Stimulated activated CD8-positive, alpha-beta memory T cell treated with anti-CD3 and anti-CD28 coated beads, Interleukin-7, amount 100 ng/mL, for 24 hours (primary cell): ENCODE data around the gene JARID2.
"Not testable (repeated sequence)": the region's sequence is repeated elsewhere in the genome, so short reads cannot be mapped to it uniquely, and the experiment has no call there.

Source experiments
- DNase-seq: peaks from one replicate; pipeline ENCODE4 v3.0.0-alpha.2; 2020; ENCODE audit warnings: low read depth

Gene JARID2

DNA sequence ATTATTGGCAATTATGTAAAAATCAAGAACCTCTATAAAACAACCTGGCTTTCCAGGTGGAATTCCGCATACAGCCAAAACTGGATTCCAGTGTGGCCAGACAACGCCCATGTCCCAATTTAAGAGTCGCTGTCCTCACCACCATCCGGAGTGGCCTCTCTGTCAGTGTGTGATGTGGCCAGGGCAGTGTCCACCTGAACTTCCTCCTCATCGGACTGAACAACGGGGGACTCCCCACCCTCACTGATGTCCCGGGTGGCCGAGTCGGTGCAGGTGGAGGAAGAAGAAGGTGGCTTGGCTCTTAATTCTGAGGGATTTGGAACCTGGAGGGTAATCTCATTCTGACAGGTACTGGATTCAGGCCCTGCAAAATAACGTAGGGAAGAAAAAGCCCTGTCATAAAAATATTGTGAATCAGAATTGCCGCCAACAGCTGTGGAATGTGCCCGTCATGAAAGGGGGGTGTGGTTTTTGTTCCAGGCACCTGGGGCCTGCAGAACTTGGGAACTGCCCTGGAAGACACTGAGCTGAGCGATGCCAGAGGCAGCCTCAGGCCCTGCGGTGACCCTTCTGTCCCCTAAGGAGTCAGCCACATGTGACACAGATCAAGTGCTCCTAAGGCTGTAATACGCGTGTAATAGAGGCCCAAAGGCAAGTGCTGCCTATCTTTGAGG, 277.1 kb downstream of the JARID2 start:
- DNase-seq, result no peak

DNA sequence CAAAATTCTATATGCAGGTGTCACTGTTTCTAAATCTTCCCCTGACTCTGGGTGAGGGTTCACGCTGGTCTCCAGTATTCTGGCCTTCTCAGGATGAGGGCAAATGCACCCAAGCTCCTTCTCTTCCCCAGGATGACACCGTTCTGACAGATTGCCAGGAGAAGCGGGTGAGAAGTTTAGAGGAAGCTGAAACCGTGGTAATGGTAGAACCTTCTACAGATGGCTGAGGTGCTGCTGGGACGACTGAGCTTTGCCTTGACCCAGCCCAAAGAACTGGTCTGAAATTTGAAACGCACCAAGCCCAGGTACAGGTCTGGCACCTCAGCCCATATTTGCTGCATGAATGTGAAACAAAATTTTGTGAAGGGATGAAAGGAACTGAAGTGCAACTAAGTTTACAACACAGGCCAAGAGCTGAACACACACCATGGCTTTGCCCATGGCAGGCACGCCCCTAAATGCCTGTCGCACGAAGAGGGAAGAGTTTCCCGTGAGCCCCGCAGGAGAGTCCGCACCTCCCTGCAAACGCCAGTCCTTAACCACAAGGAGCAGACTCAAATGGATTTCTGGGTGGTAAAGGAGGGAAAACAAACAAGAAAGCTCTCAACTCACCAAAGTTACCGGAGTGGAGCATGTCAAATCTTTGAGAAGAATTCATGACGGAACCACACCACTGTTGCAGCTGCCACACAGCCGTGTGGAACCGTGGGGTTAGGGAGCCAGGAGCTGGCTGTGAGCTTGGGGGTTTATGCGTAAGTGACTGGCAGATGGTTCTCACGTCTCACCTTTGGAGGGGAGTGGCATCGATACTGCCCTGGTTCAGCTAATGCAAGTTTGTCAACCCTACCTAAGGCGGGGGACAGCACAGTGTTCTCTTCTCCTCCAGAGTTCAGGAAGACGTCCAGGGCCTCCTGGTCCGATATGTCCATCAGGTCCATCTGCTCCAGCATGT, 278.1 kb downstream of the JARID2 start:
- no peak for DNase-seq

DNA sequence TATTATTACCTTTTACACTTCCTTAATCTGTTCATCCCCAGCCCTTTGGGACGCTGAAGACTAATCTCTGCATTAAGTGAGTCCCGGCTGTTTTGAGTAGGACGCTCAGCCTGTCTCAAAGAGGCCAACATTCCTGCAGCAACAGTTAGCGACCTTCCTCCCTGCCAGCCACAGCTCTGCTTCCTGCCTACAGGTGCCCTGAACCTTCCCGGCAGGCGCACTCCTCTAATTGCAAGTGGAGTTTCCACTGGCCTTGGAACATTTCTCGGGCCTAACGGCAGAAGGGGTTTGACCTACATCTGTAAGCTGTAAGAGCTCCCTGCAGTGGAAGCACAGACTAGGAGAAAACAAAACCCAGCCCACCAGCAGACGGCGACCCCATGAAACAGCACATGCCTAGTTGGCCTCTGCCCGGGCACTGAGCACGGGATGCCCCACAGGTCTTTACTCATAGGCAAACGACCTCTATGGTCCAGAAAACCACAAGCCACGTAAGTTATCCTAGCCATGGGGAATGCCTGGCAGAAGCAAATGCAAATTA, 279.1 kb downstream of the JARID2 start:
- DNase-seq, result no peak

DNA sequence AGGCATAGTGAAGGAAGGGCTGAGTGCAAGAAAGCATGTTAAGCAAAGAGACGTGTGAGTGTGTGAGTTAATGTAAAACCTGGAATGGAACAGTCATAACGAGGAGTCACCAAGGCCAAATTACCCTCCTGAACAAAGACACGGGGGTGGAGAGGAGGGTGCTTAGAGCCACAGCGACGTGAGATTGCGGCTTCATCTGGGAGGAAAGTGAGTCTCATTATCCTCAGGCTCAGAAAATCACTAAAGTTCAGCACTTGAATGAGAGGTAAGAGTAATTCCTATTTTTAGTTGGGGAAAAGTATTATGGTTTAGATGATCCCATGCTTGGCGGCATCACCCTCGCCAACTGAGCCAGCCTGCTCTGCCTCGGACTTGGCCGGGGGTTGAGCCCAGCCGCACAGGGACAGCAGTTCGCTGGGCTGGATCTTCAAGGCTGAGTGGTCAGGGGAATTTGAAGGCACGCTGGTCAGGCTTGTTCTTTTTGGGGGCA, 280.4 kb downstream of the JARID2 start:
- no peak for DNase-seq

DNA sequence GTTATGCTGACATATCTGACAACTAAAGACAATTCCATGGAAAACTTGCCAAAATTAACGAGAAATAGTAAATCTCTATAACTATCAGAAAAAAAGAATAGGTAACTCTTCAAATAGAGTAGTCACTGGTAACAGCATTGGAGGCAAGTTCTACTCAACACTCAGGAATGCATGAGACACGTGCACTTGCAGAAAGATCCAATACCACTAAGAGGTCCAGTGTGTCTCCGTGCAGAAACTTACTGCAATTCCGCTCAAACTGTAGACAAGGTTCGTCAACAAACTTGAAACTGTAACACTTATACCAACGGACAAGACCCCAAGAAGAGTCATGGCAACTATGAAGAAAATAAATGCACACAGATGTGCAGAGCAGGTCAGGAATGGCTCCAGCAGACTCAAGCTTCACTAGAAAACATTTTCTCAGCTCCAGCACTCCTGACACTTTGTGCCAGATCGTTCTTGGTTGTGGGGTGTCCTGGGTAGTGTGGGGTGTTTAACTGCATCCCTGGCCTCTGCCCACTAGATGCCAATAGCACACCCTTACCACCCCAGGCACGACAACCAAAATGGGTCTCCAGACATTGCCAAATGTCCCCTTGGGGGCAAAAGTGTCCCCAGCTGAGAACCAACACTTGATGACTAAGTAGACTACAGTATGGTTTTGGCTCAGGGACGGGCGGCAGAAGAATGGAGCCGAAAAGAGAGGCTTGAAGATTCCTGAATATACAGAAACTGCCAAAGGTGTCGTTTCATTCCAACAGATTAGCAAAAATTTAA, 282.2 kb downstream of the JARID2 start:
- DNase-seq, result no peak

DNA sequence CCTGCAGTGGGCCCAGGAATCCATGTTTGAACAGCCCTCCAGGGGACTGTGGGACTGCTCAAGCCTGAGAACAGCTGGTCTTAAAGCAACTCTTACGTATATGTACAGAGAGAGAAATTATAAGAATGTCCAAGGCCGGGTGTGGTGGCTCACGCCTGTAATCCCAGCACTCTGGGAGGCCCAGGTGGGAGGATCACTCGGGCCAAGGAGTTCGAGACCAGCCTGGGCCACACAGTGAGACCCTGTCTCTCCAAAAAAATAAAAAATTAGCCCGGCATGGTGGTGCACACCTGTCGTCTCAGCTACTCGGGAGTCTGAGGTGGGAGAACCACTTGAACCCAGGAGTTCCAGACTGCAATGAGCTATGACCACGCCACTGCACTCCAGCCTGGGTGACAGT, 283.0 kb downstream of the JARID2 start:
- no peak for DNase-seq

DNA sequence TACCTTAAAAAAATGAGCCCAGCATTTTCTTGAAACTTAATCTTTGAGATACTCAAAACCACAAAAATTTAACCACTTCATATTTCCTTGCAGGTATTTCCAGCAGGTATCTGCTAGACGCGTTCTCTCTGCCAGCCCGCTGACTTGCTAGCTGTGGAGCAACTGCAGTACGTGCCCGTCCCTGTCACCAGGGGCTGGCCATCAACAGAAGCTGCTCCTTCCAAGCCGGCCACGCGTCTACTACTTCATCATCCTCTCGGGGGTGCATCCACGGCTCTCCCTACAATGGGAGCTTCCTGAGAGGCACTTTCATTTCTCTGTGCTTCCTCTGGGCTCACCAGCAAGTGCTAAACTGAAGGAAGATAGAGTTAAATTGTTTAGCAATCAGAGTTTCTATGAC, 284.5 kb downstream of the JARID2 start:
- no peak for DNase-seq

DNA sequence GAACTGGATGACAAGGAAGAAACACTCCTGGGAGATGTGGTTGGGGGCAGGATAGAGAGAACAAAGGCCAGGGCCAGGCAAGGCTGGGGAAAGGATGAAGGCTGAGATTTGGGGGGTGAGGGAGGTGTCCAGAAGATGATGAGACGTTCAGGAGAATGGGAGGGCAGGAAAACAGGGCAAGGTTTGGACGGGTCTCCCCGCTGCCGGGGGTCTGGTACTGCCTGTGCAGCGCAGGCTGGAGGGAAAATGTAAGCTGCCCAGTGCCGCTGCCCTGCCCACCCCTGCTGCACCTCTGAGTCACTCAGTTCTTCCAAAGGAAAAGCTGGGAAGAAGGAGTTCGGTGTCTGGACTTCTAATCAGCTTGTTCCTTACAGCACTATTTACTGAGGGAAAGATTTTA, 286.1 kb downstream of the JARID2 start:
- DNase-seq, result no peak

DNA sequence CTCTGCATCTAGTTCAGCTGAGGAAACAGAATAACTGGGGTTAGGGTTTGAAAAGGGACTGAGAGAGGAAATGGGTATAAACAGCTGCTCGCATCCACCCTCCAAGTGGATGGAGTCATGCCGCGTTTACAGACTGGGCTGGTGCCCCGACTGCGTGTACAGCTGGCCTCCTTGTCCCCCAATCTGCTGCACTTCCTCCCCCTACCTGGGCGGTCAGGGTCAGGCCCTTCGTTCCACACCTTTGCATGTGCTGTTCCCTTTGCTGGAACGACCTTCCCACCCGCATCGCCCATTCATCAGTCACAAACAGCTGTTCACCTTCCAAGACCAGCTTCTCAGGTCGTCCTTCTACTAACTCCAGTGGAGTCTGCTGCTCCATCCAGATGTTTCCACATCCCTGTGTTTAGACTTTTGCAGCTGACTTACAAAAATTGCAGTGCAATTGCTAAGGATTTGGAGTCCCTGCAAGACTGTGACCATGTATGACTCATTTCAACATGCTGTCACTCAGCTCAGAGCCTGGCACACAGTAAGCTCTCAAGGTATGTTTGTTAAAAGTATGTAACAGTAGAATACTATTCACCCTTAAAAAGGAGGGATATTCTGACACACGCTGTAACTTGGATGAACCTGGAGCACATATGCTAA, 287.6 kb downstream of the JARID2 start:
- DNase-seq, result no peak

DNA sequence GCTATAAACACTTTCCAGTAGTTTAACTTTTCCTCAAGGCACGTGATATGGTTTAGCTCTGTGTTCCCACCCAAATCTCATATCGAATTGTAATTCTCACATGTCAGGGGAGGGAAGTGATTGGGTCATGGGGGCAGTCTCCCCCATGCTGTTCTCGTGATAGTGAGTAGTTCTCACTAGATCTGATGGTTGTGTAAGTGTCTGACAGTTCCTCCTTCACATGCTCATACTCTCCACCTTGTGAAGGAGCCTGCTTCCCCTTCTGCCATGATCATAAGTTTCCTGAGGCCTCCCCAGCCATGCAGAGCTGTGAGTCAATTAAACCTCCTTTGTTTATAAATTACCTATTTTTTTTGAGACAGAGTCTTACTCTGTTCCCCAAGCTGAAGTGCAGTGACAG, 289.1 kb downstream of the JARID2 start:
- DNase-seq, result no peak

DNA sequence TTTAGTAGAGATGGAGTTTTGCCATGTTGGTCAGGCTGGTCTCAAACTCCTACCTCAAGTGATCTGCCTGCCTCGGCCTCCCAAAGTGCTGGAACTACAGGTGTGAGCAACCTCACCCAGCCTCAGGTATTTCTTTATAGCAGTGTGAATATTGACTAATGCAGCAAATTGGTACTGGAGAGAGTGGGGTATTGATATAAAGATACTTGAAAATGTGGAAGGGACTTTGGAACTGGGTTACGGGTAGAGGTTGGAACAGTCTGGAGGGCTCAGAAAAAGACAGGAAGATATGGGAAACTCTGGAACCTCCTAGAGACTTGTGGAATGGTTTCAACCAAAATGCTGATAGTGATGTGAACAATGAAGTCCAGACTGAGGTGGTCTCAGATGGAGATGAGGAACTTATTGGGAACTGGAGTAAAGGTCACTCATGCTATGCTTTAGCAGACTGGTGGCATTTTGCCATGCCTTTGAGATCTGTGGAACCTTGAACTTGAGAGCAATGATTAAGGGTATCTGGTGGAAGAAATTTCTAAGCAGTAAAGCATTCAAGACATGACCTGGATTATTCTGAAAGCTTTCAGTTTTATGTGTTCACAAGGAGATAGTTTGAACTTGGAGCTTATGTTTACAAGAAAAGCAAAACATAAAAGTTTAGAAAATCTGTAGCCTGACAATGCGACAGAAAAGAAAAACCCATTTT, 289.8 kb downstream of the JARID2 start:
- DNase-seq, result no peak

DNA sequence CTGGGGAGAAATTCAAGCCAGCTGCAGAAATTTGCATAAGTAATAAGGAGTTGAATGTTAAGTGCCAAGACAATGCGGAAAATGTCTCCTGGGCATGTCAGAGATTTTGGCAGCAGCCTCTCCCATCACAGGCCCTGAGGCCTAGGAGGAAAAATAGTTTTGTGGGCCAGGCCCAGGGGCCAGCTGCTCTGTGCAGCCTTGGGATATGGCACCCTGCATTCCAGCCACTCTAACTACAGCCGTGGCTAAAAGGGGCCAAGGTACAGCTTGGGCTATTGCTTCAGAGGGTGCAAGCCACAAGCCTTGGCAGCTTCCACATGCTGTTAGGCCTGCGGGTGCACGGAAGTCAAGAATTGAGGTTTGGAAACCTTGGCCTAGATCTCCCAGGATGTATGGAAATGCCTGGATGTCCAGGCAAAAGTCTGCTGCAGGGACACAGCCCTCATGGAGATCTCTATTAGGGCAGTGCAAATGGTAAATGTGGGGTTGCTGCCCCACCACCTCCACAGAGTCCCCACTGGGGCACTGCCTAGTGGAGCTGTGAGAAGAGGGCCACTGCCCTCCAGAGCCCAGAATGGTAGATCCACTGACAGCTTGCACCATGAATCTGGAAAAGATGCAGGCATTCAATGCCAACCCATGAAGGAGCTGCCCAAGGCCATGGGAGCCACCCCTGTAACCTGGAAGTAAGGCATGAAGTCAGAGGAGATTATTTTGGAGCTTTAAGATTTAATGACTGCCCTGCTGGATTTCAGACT, 290.5 kb downstream of the JARID2 start:
- DNase-seq, result no peak

DNA sequence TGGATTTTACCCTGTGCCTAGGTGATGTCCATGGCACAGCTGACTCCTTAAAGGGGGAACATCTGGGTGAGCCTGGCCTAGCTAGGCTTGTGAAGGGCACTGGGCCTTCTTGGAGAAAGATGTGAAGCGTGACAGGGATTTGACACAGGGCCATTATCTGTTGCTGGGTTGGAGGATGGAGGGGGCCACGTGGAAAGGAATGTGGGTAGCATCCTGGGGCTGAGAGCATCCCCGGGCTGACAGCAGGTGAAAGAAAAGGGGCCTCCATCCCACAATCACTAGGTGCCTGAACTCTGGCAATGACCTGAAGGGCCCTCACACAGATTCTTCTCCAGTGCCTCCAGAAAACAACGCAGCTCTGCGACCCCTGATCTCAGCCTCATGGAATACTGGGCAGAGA, 292.2 kb downstream of the JARID2 start:
- DNase-seq, result no peak

DNA sequence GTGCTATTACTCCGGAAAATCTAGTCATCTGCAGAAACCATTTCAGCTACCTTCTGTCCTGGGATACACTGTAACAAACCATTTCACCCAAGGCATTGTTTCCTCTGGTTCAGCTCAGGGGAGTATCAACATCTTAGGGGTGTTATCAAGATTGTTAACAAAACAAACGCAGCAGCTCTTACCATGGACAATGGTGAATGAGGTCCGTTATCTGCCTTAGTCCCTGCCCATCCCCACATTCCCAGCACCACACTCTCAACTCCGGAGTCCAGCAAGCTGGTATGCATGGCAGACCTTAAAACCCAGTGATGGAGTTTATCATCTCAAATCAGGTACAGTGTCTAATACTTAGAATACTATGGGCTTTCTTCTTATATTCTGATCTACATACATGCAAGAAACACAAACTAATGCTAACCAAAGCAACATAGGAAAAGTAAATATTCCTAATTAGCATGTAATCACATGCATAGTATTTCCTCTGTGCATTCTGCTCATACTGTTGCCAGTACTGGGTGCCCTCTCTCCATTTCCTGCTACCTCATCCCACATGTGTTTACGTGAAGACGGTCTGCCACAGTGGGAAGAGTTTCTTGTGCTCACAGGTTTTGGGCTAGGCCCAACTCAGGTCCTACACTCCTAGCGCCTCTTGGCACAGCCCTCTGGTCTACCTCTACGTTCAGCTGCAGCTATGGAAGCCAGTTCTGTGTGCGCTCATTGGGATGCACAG, 293.1 kb downstream of the JARID2 start:
- DNase-seq, result no peak

DNA sequence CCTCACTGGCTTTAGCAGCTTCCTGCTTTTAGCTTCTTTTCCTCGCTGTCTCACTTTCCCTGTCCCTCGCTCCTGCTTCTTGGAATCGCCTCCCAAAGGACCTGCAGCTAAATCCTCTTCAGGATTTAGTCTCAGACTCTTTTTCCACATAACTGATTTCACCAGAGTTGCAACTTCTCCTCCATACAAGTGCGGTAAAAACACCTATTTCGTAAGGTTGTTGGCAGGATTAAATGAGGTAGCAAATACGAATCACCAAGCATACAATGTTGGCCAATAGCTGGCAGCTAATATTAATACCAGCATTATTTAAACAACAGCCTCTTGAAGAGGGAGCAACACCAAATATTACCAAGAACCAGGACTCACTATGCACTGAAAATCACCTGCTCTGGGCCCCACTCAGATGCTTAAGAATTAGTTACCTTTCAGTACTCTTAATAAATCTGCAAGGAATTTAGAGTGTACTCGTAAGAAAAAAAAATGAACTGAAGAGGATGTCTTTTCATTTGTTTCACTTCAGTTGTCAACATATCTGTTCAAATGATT, 293.9 kb downstream of the JARID2 start:
- no peak for DNase-seq

DNA sequence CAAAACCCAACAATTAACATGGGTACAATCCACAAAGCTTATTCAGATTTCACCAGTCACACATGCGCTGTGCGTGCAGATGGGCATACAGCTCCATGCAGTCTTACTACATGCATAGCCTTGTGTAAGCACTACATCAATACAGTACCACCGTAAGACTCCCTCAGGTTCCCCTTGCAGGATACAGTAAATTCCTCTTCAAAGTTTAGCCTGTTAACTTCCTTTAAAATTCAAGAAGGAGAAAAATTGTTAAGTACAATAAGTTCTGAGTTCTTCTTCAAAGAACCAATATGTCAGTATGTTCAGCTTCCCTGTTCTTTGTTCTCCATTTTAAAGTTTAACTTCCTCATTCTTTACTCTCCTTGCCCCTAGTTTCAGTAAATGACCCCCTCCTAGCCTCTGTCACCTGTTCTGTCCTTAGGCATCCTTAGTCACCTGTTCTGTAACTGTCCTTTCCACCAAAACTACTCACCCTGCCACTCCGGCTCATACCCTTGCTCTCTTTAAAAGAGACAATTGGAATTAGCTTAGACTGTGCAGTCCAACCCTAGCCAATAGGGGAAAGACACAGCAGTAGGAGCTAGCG, 297.6 kb downstream of the JARID2 start:
- not testable (repeated sequence) for DNase-seq

DNA sequence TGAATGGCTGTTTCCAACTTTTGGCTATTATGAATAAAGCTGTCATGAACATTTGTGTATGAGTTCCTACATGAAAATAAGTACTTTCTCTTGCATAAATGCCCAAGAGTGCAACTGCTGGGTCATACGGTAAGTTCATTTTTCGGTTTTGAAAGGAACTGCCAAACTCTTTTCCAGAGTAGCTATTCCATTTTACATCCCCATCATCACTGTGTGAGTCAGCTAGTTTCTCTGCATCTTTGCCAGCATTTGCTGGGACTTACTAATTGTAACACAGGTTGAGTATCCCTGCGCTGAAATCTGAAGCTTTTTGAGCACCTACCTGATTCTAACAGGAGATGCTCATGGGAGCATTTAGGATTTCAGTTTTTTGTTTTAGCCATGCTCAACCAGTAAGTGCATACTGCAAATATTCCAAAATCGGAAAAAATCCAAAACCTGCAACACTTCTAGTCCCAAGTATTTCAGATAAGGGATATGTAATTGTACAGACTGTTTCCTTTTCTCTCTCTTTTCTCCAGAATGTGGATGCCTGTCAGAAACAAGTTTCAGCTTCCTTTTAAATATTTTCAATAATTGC, 298.5 kb downstream of the JARID2 start:
- DNase-seq, result no peak

DNA sequence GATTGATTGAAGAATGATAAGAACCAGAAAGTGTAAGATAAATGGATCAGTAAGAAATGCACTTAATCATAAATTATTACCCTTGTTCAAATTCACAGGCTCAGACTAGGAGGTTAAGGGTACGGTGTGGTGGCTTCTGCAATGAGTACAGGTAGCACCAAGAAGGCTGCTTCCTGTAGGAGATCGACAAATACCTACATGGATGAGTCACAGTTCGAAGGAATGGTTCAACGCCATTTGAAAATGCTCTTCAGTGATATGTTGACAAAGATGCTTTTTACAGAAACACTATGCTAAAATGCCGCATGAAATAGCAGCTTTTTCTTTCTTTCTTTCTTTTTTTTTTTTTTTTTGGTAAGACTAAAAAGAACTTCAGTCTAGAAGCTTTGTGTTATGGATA, 300.7 kb downstream of the JARID2 start:
- no peak for DNase-seq

DNA sequence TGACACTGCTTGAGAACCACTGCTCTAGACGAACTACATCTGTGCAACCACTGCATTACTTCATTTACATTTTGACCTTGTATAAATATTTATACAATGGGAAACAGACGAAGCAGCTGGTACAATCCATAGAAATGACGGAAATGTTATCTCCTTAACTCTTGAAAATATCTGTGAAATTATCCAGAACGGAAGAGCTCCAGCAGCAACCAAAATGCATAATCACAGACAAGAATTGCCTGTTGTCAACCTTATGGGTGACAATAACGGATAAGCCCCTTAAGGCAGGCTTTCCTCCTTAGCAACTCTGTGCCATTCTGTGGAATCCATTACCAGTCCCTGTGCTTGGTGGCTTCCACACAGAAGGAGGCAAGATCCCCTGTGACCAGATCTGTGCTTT, 301.5 kb downstream of the JARID2 start:
- no peak for DNase-seq
